ENCODE measurements around the gene NLRP11.

- TF ChIP-seq POLR2A (IDR thresholded peaks at IDR 0.05): no peak
- no peak for TF ChIP-seq CTCF (IDR thresholded peaks at IDR 0.05)
Measured at GRCh38 chr19:55813906-55814305, 17.9 kb downstream of the NLRP11 start.
